ENCODE results near the gene OSBPL5.

OSBPL5 gene

DNA sequence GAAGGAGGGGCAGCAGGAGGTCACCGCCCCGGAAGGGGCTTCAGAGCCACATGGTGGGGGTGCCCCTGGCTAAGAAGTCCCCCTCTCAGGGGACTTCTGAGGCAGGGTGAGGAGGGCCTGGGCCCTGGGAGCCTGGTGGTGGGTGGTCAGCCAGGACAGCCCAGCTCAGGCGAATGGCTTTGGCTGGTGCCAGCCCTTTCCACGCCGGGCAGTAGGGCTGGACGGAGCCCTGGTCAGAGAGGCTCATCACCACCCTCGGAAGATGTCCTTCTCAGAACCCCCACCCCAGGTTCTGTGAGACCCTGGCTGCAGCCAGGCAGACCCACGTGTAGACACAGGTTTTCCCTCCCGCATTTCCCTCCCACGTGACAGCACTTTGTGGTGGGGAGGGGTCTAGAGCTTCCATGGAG, 35.9 kb downstream of the OSBPL5 start:
- TF ChIP-seq CTCF (IDR thresholded peaks at IDR 0.05; ENCODE audit: low read depth, low read length): no peak
- TF ChIP-seq EZH2phosphoT487 (IDR thresholded peaks at IDR 0.05; ENCODE audit: low read depth): no peak
- Histone ChIP-seq H3K27ac (ENCODE audit: low read length) (no peak overlapping the region), H3K4me2 (ENCODE audit: low read length) (no peak overlapping the region), H3K9me3 (ENCODE audit: insufficient read depth, low read length) (no peaks in the 10 kb centered on the region), H3K36me3 (replicated peaks; ENCODE audit: low read depth, low read length) (no peaks in the 10 kb centered on the region), H3K79me2 (ENCODE audit: low read length) (no peaks in the 10 kb centered on the region), H3K9ac (ENCODE audit: low read length) (no peak overlapping the region), H2AFZ (ENCODE audit: low read depth, low read length) (no peak overlapping the region), H3K4me3 (ENCODE audit: low read length) (no peak overlapping the region), H4K20me1 (ENCODE audit: insufficient read depth, low read length) (no peaks in the 10 kb centered on the region), H3K27me3 (ENCODE audit: low read depth, low read length) (no peaks in the 10 kb centered on the region), H3K4me1 (ENCODE audit: low read length) (no peaks in the 10 kb centered on the region)

- H3K36me3 ChIP-seq (replicated peaks; ENCODE audit: low read depth, low read length): no peaks in the 10 kb centered on the region
- TF ChIP-seq CTCF (IDR thresholded peaks at IDR 0.05; ENCODE audit: low read depth, low read length) (no peak), EZH2phosphoT487 (IDR thresholded peaks at IDR 0.05; ENCODE audit: low read depth) (no peak)
- H3K4me1 ChIP-seq (ENCODE audit: low read length): no peaks in the 10 kb centered on the region
- no peak overlapping the region for H3K4me2 ChIP-seq (ENCODE audit: low read length)
- H3K27ac ChIP-seq (ENCODE audit: low read length): no peak overlapping the region
- H4K20me1 ChIP-seq (ENCODE audit: insufficient read depth, low read length): no peaks in the 10 kb centered on the region
- no peak overlapping the region for H2AFZ ChIP-seq (ENCODE audit: low read depth, low read length)
- H3K79me2 ChIP-seq (ENCODE audit: low read length): no peaks in the 10 kb centered on the region
- H3K4me3 ChIP-seq (ENCODE audit: low read length): no peak overlapping the region
- H3K27me3 ChIP-seq (ENCODE audit: low read depth, low read length): no peaks in the 10 kb centered on the region
- no peak overlapping the region for H3K9ac ChIP-seq (ENCODE audit: low read length)
- no peaks in the 10 kb centered on the region for H3K9me3 ChIP-seq (ENCODE audit: insufficient read depth, low read length)
Measured at GRCh38 chr11:3128356-3129180, 36.5 kb downstream of the OSBPL5 start.

- Histone ChIP-seq H3K36me3 (replicated peaks; ENCODE audit: low read depth, low read length) (no peaks in the 10 kb centered on the region), H3K79me2 (ENCODE audit: low read length) (no peaks in the 10 kb centered on the region), H3K4me2 (ENCODE audit: low read length) (no peak overlapping the region), H3K4me1 (ENCODE audit: low read length) (no peaks in the 10 kb centered on the region), H3K4me3 (ENCODE audit: low read length) (no peak overlapping the region), H3K9me3 (ENCODE audit: insufficient read depth, low read length) (no peaks in the 10 kb centered on the region), H2AFZ (ENCODE audit: low read depth, low read length) (no peak overlapping the region), H3K9ac (ENCODE audit: low read length) (no peak overlapping the region), H3K27ac (ENCODE audit: low read length) (no peak overlapping the region), H3K27me3 (ENCODE audit: low read depth, low read length) (no peaks in the 10 kb centered on the region), H4K20me1 (ENCODE audit: insufficient read depth, low read length) (no peaks in the 10 kb centered on the region)
- TF ChIP-seq CTCF (IDR thresholded peaks at IDR 0.05; ENCODE audit: low read depth, low read length): no peak
- TF ChIP-seq EZH2phosphoT487 (IDR thresholded peaks at IDR 0.05; ENCODE audit: low read depth): no peak
Measured at GRCh38 chr11:3127706-3128355, 37.3 kb downstream of the OSBPL5 start.

DNA sequence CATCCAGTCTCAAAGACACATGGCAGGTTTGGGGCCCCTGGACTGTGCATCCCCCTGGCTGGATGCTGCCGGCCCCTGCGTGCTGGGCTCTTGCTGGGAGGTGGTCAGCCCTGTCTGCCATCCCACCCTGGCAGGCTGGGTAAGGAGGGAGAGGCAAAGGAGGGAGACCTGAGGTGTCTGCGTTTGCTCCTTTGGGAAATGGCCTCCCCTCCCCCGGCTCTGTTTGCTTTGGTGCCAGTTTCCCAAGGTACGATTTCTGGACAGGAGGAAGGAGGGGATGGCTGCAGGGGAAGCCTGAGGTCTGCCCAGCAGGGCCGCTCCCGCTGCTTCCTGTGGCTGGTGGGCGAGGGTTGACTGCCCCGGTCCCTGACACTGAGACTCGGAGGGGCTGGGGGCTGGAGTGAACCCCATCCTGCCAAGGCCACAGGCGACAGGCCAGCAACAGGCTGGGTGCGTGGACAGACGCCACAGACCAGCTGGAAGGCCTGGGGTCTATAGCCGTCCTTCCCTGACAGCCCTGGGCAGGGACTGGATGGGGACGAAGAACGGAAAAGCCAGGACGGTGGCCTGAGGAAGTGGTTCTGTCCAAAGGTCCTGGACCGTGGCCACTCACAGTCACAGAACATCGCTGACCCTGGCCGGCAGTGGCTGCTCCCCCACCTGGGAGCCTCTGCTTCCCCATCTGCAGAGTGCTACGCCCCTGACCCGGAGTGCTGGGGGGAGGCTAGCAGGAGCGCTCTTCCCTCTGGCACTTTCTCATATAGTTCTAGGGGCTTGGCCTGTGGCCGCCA, 38.0 kb downstream of the OSBPL5 start:
- H3K27ac ChIP-seq (ENCODE audit: low read length): no peak overlapping the region
- H4K20me1 ChIP-seq (ENCODE audit: insufficient read depth, low read length): no peaks in the 10 kb centered on the region

More for the DNA sequence above, 38.0 kb downstream of the OSBPL5 start:
- Histone ChIP-seq H3K79me2 (ENCODE audit: low read length) (no peaks in the 10 kb centered on the region), H3K9me3 (ENCODE audit: insufficient read depth, low read length) (no peaks in the 10 kb centered on the region), H3K9ac (ENCODE audit: low read length) (no peak overlapping the region), H3K27me3 (ENCODE audit: low read depth, low read length) (no peaks in the 10 kb centered on the region), H3K36me3 (replicated peaks; ENCODE audit: low read depth, low read length) (no peaks in the 10 kb centered on the region), H3K4me1 (ENCODE audit: low read length) (no peaks in the 10 kb centered on the region), H2AFZ (ENCODE audit: low read depth, low read length) (no peak overlapping the region), H3K4me3 (ENCODE audit: low read length) (no peak overlapping the region), H3K4me2 (ENCODE audit: low read length) (no peak overlapping the region)
- TF ChIP-seq EZH2phosphoT487 (IDR thresholded peaks at IDR 0.05; ENCODE audit: low read depth): no peak
